ENCODE results near the gene CDH23.

The CDH23 gene

DNA sequence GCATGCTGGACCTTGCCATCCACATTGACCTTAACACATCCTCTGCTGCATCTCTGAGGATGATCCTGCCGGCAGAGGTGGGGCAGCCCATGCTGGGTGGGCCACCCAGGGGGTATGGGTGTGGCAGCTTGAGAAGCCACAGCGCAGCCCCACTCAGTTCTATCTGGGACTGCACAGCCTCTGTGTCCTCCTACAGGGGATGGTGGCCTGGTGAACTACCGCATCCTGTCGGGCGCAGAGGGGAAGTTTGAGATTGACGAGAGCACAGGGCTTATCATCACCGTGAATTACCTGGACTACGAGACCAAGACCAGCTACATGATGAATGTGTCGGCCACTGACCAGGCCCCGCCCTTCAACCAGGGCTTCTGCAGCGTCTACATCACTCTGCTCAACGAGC, 335.1 kb downstream of the CDH23 start:
- Histone ChIP-seq H3K36me3 (ENCODE audit: control insufficient read depth in 5 of 5, insufficient read depth in 5 of 5, low read length in 5 of 5) (peaks cover 0 to 3% (median 0%) of the 10 kb centered on the region in 5 donors), H3K27me3 (ENCODE audit: control insufficient read depth in 5 of 5, insufficient read depth in 4 of 5, low read length in 5 of 5) (no peaks in the 10 kb centered on the region), H3K4me3 (ENCODE audit: low read depth in 1 of 5, low read length in 5 of 5) (no peak overlapping the region), H3K27ac (ENCODE audit: low read depth, low read length) (no peak overlapping the region), H3K4me1 (ENCODE audit: control insufficient read depth in 5 of 5, insufficient read depth in 5 of 5, low read length in 5 of 5) (peaks cover 13 to 57% (median 48%) of the 10 kb centered on the region in 5 donors), H3K9me3 (ENCODE audit: control insufficient read depth in 5 of 5, low read length in 5 of 5) (no peaks in the 10 kb centered on the region), H3K9ac (ENCODE audit: low read length in 5 of 5) (no peak overlapping the region)

DNA sequence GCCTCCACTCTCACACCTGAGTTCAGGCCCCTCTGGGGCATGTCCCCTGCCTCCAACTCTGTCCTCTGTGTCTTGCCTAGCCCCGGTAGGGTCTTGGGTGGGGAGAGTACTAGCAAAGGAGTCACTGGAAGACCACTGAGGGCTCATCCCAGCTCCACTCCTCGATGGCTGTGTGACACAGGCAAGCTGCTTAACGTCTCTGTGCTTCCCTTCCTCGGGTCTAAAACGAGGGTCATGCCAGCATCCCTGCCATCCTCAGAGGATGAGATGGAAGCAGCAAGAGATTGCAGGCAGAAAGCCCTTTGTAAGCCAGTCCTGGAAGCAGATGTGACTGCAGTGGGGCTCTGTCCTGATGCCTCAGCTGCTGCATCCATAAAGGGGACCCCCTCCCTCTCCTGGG, 338.1 kb downstream of the CDH23 start:
- peaks cover 0 to 3% (median 0%) of the 10 kb centered on the region in 5 donors for H3K36me3 ChIP-seq (ENCODE audit: control insufficient read depth in 5 of 5, insufficient read depth in 5 of 5, low read length in 5 of 5)
- no peak overlapping the region for H3K27ac ChIP-seq (ENCODE audit: low read depth, low read length)
- no peaks in the 10 kb centered on the region for H3K9me3 ChIP-seq (ENCODE audit: control insufficient read depth in 5 of 5, low read length in 5 of 5)
- H3K4me3 ChIP-seq (ENCODE audit: low read depth in 1 of 5, low read length in 5 of 5): no peak overlapping the region
- no peak overlapping the region for H3K9ac ChIP-seq (ENCODE audit: low read length in 5 of 5)
- H3K27me3 ChIP-seq (ENCODE audit: control insufficient read depth in 5 of 5, insufficient read depth in 4 of 5, low read length in 5 of 5): no peaks in the 10 kb centered on the region
- peaks cover 4 to 58% (median 42%) of the 10 kb centered on the region in 5 donors for H3K4me1 ChIP-seq (ENCODE audit: control insufficient read depth in 5 of 5, insufficient read depth in 5 of 5, low read length in 5 of 5)

DNA sequence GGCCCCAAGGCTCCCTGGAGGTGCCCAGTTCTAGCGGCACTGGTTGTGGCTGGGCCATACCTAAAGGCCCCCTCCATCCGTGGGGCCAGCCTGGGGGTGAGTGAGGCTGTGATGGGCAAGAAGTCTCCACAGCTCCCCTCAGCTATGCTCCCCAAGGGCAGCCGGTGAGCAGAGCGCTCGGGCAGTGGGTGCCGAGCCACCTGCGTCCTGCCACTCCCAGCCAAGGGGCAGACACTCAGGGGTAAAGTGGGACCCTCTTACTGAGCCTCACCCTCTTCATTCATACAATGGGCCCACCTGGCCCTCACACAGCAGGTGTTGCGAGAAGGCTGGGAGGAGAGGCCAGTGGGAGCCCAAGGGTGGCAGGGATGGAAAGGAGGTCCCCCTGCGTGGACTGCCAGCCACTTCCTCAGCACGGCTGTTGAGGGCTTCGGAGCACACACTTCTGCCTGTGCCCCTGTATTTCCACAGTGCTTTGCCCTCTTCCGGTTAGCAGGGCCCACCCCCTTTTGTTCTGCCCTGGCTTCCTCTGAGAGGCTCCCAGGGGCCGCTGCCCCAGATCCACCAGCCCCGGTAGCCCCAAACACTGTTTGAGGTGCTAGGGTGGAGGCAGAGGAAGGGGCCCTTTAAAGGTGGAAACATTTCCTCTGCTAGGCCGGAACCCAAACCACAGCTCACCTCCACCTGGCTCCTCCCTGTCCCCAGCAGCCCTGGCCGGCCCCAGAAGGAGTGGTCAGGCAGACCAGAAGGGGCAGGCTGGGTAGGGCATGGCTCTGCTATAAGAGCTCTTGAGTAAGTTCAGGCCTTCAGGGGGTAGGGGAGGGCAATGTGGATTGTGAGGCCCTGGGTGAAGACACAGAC, 339.2 kb downstream of the CDH23 start:
- peaks cover 4 to 59% (median 52%) of the 10 kb centered on the region in 5 donors for H3K4me1 ChIP-seq (ENCODE audit: control insufficient read depth in 5 of 5, insufficient read depth in 5 of 5, low read length in 5 of 5)
- H3K27ac ChIP-seq (ENCODE audit: low read depth, low read length): no peak overlapping the region
- H3K9ac ChIP-seq (ENCODE audit: low read length in 5 of 5): peak overlapping the region in 1 of 5 donors; percentile 50
- H3K9me3 ChIP-seq (ENCODE audit: control insufficient read depth in 5 of 5, low read length in 5 of 5): no peaks in the 10 kb centered on the region
- no peak overlapping the region for H3K4me3 ChIP-seq (ENCODE audit: low read depth in 1 of 5, low read length in 5 of 5)
- no peaks in the 10 kb centered on the region for H3K27me3 ChIP-seq (ENCODE audit: control insufficient read depth in 5 of 5, insufficient read depth in 4 of 5, low read length in 5 of 5)
- H3K36me3 ChIP-seq (ENCODE audit: control insufficient read depth in 5 of 5, insufficient read depth in 5 of 5, low read length in 5 of 5): peaks cover 0 to 3% (median 0%) of the 10 kb centered on the region in 5 donors

DNA sequence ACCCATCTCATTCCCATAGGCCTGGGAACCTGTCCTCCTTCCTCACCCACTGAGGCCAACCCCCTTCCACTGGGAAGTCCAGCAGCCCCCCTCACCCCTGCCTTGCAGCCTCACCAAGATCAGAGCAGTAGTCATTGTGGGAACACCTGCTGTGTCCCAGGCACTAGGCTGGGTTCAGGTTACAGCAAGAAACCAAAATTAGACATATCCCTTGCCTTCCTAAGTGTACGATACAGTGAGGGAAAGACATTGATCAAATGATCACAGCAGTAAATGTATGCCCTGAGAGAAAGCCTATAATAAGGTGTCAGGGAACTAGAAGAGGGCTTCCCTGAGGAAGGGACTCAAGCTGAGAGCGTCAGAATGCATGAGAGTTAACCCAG, 339.8 kb downstream of the CDH23 start:
- Histone ChIP-seq H3K4me3 (ENCODE audit: low read depth in 1 of 5, low read length in 5 of 5) (no peak overlapping the region), H3K36me3 (ENCODE audit: control insufficient read depth in 5 of 5, insufficient read depth in 5 of 5, low read length in 5 of 5) (peaks cover 0 to 3% (median 0%) of the 10 kb centered on the region in 5 donors), H3K27ac (ENCODE audit: low read depth, low read length) (no peak overlapping the region), H3K9ac (ENCODE audit: low read length in 5 of 5) (peak overlapping the region in 1 of 5 donors; percentile 0), H3K9me3 (ENCODE audit: control insufficient read depth in 5 of 5, low read length in 5 of 5) (no peaks in the 10 kb centered on the region), H3K4me1 (ENCODE audit: control insufficient read depth in 5 of 5, insufficient read depth in 5 of 5, low read length in 5 of 5) (peaks cover 4 to 59% (median 52%) of the 10 kb centered on the region in 5 donors), H3K27me3 (ENCODE audit: control insufficient read depth in 5 of 5, insufficient read depth in 4 of 5, low read length in 5 of 5) (no peaks in the 10 kb centered on the region)

- Histone ChIP-seq H3K27ac (ENCODE audit: low read depth, low read length) (no peak overlapping the region), H3K9me3 (ENCODE audit: control insufficient read depth in 5 of 5, low read length in 5 of 5) (no peaks in the 10 kb centered on the region), H3K9ac (ENCODE audit: low read length in 5 of 5) (peak overlapping the region in 1 of 5 donors; percentile 0), H3K36me3 (ENCODE audit: control insufficient read depth in 5 of 5, insufficient read depth in 5 of 5, low read length in 5 of 5) (peaks cover 0 to 3% (median 0%) of the 10 kb centered on the region in 5 donors), H3K4me1 (ENCODE audit: control insufficient read depth in 5 of 5, insufficient read depth in 5 of 5, low read length in 5 of 5) (peaks cover 4 to 59% (median 52%) of the 10 kb centered on the region in 5 donors), H3K4me3 (ENCODE audit: low read depth in 1 of 5, low read length in 5 of 5) (no peak overlapping the region), H3K27me3 (ENCODE audit: control insufficient read depth in 5 of 5, insufficient read depth in 4 of 5, low read length in 5 of 5) (no peaks in the 10 kb centered on the region)
Measured at GRCh38 chr10:71737001-71737833, 340.5 kb downstream of the CDH23 start.

DNA sequence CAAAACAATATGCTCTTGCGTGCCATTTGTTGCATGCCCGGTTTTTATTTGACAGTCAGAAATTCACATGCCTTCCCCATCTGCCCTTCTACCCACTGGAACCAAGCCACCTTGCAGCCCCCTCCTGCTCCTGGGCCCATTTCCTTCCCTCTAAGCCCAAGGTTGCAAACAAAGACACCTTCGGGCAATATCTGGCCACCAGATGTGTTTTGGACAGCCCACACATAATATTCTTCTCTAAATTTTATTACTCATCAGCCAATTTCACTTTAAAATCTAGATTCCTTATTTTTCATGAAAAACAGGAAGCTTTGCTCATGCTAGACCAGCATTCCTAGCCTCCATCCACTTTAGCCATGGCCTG, 341.1 kb downstream of the CDH23 start:
- peaks cover 0 to 3% (median 0%) of the 10 kb centered on the region in 5 donors for H3K36me3 ChIP-seq (ENCODE audit: control insufficient read depth in 5 of 5, insufficient read depth in 5 of 5, low read length in 5 of 5)
- no peaks in the 10 kb centered on the region for H3K27me3 ChIP-seq (ENCODE audit: control insufficient read depth in 5 of 5, insufficient read depth in 4 of 5, low read length in 5 of 5)
- H3K9me3 ChIP-seq (ENCODE audit: control insufficient read depth in 5 of 5, low read length in 5 of 5): peaks cover 0 to 5% (median 3%) of the 10 kb centered on the region in 5 donors
- H3K4me3 ChIP-seq (ENCODE audit: low read depth in 1 of 5, low read length in 5 of 5): no peak overlapping the region
- no peak overlapping the region for H3K9ac ChIP-seq (ENCODE audit: low read length in 5 of 5)
- H3K4me1 ChIP-seq (ENCODE audit: control insufficient read depth in 5 of 5, insufficient read depth in 5 of 5, low read length in 5 of 5): peaks cover 4 to 59% (median 52%) of the 10 kb centered on the region in 5 donors
- no peak overlapping the region for H3K27ac ChIP-seq (ENCODE audit: low read depth, low read length)

- no peak overlapping the region for H3K27ac ChIP-seq (ENCODE audit: low read depth, low read length)
- no peak overlapping the region for H3K9ac ChIP-seq (ENCODE audit: low read length in 5 of 5)
- H3K4me1 ChIP-seq (ENCODE audit: control insufficient read depth in 5 of 5, insufficient read depth in 5 of 5, low read length in 5 of 5): peaks cover 4 to 59% (median 52%) of the 10 kb centered on the region in 5 donors
- peaks cover 0 to 7% (median 4%) of the 10 kb centered on the region in 5 donors for H3K9me3 ChIP-seq (ENCODE audit: control insufficient read depth in 5 of 5, low read length in 5 of 5)
- no peak overlapping the region for H3K4me3 ChIP-seq (ENCODE audit: low read depth in 1 of 5, low read length in 5 of 5)
- H3K27me3 ChIP-seq (ENCODE audit: control insufficient read depth in 5 of 5, insufficient read depth in 4 of 5, low read length in 5 of 5): no peaks in the 10 kb centered on the region
- H3K36me3 ChIP-seq (ENCODE audit: control insufficient read depth in 5 of 5, insufficient read depth in 5 of 5, low read length in 5 of 5): peaks cover 0 to 3% (median 0%) of the 10 kb centered on the region in 5 donors
Measured at GRCh38 chr10:71739358-71739900, 342.7 kb downstream of the CDH23 start.

DNA sequence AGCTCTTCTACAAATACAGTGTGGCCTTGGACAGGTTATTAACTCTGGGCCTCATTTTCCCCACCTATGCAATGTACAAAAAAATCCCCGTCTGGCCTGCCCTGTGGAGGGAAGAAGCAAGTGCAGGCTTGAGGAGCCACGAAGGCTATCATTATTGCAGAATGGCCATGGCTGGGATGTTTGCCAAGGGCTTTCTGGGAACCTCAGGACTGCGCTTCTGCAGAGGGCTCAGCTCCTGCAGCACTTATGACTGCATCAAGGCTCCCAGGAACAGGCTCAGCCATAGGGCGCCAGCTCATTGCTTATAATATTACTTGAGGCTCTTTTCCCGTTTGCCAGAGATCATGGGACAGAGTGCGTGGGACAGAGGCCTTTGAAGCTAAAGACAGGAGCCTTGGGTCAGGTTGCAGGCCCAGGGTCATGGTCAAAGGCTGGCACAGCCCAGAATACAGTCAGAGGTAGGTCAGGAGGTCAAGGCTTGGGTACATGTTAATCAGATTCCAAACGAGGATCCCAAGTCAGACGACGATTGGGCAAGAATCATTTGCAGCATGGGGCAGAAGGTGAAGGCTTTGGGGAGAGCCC, 343.4 kb downstream of the CDH23 start:
- peaks cover 4 to 55% (median 45%) of the 10 kb centered on the region in 5 donors for H3K4me1 ChIP-seq (ENCODE audit: control insufficient read depth in 5 of 5, insufficient read depth in 5 of 5, low read length in 5 of 5)

GRCh38 chr10:71741029-71741428, 344.3 kb downstream of the CDH23 start:
- no peak overlapping the region for H3K4me3 ChIP-seq (ENCODE audit: low read depth in 1 of 5, low read length in 5 of 5)
- H3K27ac ChIP-seq (ENCODE audit: low read depth, low read length): no peak overlapping the region
- no peak overlapping the region for H3K9ac ChIP-seq (ENCODE audit: low read length in 5 of 5)
- H3K4me1 ChIP-seq (ENCODE audit: control insufficient read depth in 5 of 5, insufficient read depth in 5 of 5, low read length in 5 of 5): peaks cover 4 to 53% (median 44%) of the 10 kb centered on the region in 5 donors
- no peaks in the 10 kb centered on the region for H3K27me3 ChIP-seq (ENCODE audit: control insufficient read depth in 5 of 5, insufficient read depth in 4 of 5, low read length in 5 of 5)
- H3K9me3 ChIP-seq (ENCODE audit: control insufficient read depth in 5 of 5, low read length in 5 of 5): peaks cover 0 to 7% (median 4%) of the 10 kb centered on the region in 5 donors
- peaks cover 0 to 3% (median 0%) of the 10 kb centered on the region in 5 donors for H3K36me3 ChIP-seq (ENCODE audit: control insufficient read depth in 5 of 5, insufficient read depth in 5 of 5, low read length in 5 of 5)

More for the DNA sequence above, 343.4 kb downstream of the CDH23 start:
- Histone ChIP-seq H3K27me3 (ENCODE audit: control insufficient read depth in 5 of 5, insufficient read depth in 4 of 5, low read length in 5 of 5) (no peaks in the 10 kb centered on the region), H3K27ac (ENCODE audit: low read depth, low read length) (no peak overlapping the region), H3K9me3 (ENCODE audit: control insufficient read depth in 5 of 5, low read length in 5 of 5) (peaks cover 0 to 7% (median 4%) of the 10 kb centered on the region in 5 donors), H3K4me3 (ENCODE audit: low read depth in 1 of 5, low read length in 5 of 5) (no peak overlapping the region), H3K9ac (ENCODE audit: low read length in 5 of 5) (no peak overlapping the region), H3K36me3 (ENCODE audit: control insufficient read depth in 5 of 5, insufficient read depth in 5 of 5, low read length in 5 of 5) (peaks cover 0 to 3% (median 0%) of the 10 kb centered on the region in 5 donors)

Measured in subcutaneous abdominal adipose tissue (tissue), 5 donors.